Lower lobe of right lung (tissue), 2 donors: Measurements from ENCODE around the gene ITPR1. TPM values are rescaled to one million over a fixed set of nuclear protein-coding genes. Genes with fewer than 3 reads are reported as not detected.

Experiments
- ATAC-seq, 2 donors: fragments of 200-7000 bp; cut with Tn5 transposase; one replicate each; pipeline ENCODE4 v1.9.1; 2020 to 2022; ENCODE audit warnings: mild to moderate bottlenecking in 2 of 2, moderate library complexity in 2 of 2
- DNase-seq: peaks from one replicate; pipeline ENCODE4 v3.0.0-alpha.2; 2020
- H3K27ac ChIP-seq: fragments of 200-600 bp; one replicate; pipeline ENCODE4 v1.8.0; 2022
- H3K27me3 ChIP-seq: fragments of 200-600 bp; one replicate; pipeline ENCODE4 v1.8.0; 2022; ENCODE audit warnings: low read depth
- H3K36me3 ChIP-seq: fragments of 200-600 bp; one replicate; pipeline ENCODE4 v1.8.0; 2022; ENCODE audit warnings: mild to moderate bottlenecking
- H3K4me1 ChIP-seq: fragments of 200-600 bp; one replicate; pipeline ENCODE4 v1.8.0; 2022
- H3K4me3 ChIP-seq: fragments of 200-600 bp; one replicate; pipeline ENCODE4 v1.8.0; 2022; ENCODE audit warnings: mild to moderate bottlenecking
- H3K9me3 ChIP-seq: fragments of 200-600 bp; one replicate; pipeline ENCODE4 v1.8.0; 2022
- CTCF ChIP-seq: fragments of 200-600 bp; IDR thresholded peaks from one replicate; pipeline ENCODE4 v1.8.0; 2022; ENCODE audit warnings: antibody characterized with exemption, mild to moderate bottlenecking
- intact Hi-C: fragments of 100-400 bp; cut with DNase I; formaldehyde crosslinking; loops from one replicate; pipeline ENCODE4 v1.11.0; 2022
- total RNA-seq: library from RNA; stranded (reverse); fragmentation: NEBNext Ultra II Directional; extraction: Animal tissue kit (Norgen Biotek cat#: 25700); gene quantifications from one replicate; pipeline ENCODE4 v1.2.1, GENCODE V29; 2021
- donor health status: DM: no; HTN: yes; CAD: no; lungs with severe emphysema.

ITPR1 gene
- total RNA-seq, 1 donor from 2014 or later = 69.1 TPM

DNA sequence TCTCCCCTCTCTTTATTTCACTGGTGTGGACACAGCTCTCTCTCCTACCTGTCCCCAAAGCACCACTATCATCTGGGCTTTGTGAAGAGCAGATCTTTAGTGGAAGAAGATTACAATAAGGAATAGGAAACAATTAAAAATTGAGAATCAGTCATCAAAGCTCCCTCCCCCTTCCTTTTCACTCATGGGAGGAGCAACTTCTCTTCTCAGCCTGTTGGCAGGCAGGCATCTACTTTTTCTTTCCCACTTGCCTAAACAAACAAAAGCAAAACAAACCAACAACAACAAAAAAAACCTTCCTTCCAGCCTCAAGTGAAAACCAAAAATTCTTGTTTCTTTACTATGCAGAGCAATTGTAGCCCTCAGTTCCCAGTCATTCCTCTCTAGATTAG, 360.6 kb downstream of the ITPR1 start:
- Histone ChIP-seq H3K4me3 (no peak overlapping the region), H3K27ac (no peak overlapping the region), H3K27me3 (no peaks in the 10 kb centered on the region), H3K9me3 (no peaks in the 10 kb centered on the region), H3K36me3 (no peaks in the 10 kb centered on the region), H3K4me1 (peaks cover 11% of the 10 kb centered on the region)
- TF ChIP-seq CTCF = no peak
- DNase-seq = no peak
- ATAC-seq = no peak
- intact Hi-C loops = no loop called here

- no peak for TF ChIP-seq CTCF
- H3K27ac ChIP-seq = no peak overlapping the region
- H3K4me3 ChIP-seq = no peak overlapping the region
- intact Hi-C loops = no loop called here
- ATAC-seq (no peak), DNase-seq (no peak)
- peaks cover 3% of the 10 kb centered on the region for H3K9me3 ChIP-seq
- H3K4me1 ChIP-seq = peaks cover 11% of the 10 kb centered on the region
- no peaks in the 10 kb centered on the region for H3K27me3 ChIP-seq
- no peaks in the 10 kb centered on the region for H3K36me3 ChIP-seq
These were observed 362.5 kb downstream of the ITPR1 start for GRCh38 chr3:4855676-4856075.

GRCh38 chr3:4856136-4856535, 363.0 kb downstream of the ITPR1 start:
- no peak for DNase-seq
- Histone ChIP-seq H3K36me3 (no peaks in the 10 kb centered on the region), H3K9me3 (peaks cover 8% of the 10 kb centered on the region), H3K27me3 (no peaks in the 10 kb centered on the region), H3K27ac (no peak overlapping the region), H3K4me3 (no peak overlapping the region), H3K4me1 (peaks cover 11% of the 10 kb centered on the region)
- intact Hi-C loops = no loop called here
- TF ChIP-seq CTCF = no peak
- no peak for ATAC-seq

GRCh38 chr3:4856564-4856963, 363.4 kb downstream of the ITPR1 start:
- Histone ChIP-seq H3K4me3 (no peak overlapping the region), H3K4me1 (peaks cover 11% of the 10 kb centered on the region), H3K27ac (no peak overlapping the region), H3K36me3 (no peaks in the 10 kb centered on the region), H3K27me3 (no peaks in the 10 kb centered on the region), H3K9me3 (peaks cover 11% of the 10 kb centered on the region)
- no peak for DNase-seq
- TF ChIP-seq CTCF = no peak
- intact Hi-C loops = no loop called here
- no peak for ATAC-seq

GRCh38 chr3:4856986-4857385, 363.8 kb downstream of the ITPR1 start:
- intact Hi-C loops = no loop called here
- Histone ChIP-seq H3K36me3 (no peaks in the 10 kb centered on the region), H3K27ac (no peak overlapping the region), H3K4me3 (no peak overlapping the region), H3K27me3 (no peaks in the 10 kb centered on the region), H3K4me1 (peaks cover 11% of the 10 kb centered on the region), H3K9me3 (peaks cover 15% of the 10 kb centered on the region)
- no peak for DNase-seq
- TF ChIP-seq CTCF = no peak
- ATAC-seq = no peak

DNA sequence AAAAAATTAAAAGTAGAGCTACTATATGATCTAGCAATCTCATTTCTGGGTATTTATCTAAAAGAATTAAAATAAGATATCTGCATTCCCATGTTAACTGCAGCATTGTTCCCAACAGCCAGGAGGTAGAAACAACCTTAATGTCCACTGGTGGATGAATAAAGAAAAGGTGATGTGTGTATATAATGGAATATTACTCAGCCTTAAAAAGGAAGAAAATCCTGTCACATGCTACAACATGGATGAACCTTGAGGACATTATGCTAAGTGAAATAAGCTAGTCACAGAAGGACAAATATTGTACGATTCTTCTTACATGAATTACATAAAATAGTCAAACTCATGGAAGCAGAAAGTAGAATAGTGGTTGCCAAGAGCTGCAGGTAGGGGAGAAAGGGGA, 366.6 kb downstream of the ITPR1 start:
- no peak for TF ChIP-seq CTCF
- intact Hi-C loops = no loop called here
- no peaks in the 10 kb centered on the region for H3K4me1 ChIP-seq
- H3K36me3 ChIP-seq = no peaks in the 10 kb centered on the region
- peaks cover 15% of the 10 kb centered on the region for H3K9me3 ChIP-seq
- no peaks in the 10 kb centered on the region for H3K27me3 ChIP-seq
- H3K27ac ChIP-seq = no peak overlapping the region
- ATAC-seq = no peak
- H3K4me3 ChIP-seq = no peak overlapping the region
- DNase-seq = no peak
